ENCODE data around the gene FGF1.
A peak's percentile ranks its signal among the peaks of the same experiment; 100 is the strongest.

FGF1 gene

DNA sequence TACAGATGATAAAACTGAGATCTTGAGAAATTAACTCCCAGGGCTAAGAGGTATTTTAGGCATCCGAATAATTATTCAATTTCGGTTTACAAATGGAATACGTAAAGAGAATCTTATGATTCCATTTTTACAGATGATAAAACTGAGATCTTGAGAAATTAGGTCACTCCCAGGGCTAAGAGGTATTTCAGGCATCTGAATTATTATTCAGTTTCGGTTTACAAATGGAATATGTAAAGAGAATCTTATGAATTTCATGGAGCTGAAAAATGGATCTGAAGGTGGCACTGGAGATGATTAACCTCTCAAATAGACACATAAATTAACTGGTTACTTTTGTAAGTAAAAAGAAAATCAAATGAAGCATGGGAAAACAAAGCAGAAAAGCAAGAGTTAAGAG is 44.2 kb downstream of the FGF1 start:
- no peak for DNase-seq

DNA sequence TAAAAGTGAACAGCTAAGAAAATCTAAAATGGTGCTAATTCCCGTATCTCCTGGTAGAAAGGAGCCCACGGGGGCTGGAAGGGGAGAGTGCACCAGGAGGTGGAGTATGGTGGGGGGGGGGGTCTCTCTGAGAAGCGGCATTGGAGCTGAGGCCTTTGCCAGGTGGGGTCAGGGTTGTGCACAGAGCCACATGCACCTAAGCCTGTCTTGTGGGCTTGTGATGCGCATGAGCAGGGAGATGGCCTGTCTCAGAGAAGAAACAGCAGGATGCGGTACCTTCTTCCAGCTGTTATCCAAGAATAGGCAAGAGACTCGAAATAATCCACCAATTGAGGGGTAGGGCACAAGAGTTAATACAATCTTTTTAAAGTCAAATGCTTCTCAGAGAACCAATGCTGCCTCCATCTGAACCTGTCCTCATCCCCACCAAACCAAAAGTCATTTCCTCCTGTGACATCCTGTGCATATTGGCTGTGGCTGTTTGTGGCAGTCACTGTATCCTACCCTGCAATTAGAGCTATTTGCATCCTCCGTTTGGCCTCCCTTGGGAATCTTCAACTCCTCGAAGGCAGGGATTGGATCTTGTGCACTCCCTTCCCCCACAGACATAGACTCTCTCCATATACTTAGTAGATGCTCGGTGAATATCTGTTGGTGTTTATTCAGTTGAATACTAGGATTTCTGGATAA is 45.4 kb downstream of the FGF1 start:
- no peak for DNase-seq

- no peak for DNase-seq
Observed at GRCh38 chr5:142639455-142639854, 46.4 kb downstream of the FGF1 start.

DNA sequence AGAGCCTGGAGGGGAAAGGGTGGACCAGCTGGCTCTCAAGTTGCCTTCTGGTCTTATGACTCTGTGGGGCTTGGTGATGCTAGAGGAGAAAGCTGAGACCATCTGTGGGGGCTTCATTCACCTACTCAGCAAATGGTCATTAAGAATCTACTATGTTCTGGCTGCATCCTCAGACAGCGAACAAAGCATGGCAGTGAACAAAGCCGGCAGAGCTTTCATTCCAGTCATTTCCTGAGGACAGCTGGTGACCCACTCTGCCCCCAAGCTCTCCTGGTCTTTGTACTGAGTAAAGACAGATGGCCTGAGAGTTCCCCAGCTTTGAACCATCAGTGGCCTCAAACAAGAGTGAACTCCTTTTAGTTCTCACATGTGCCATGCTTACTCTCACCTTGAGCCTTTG is 48.0 kb downstream of the FGF1 start:
- no peak for DNase-seq

GRCh38 chr5:142636698-142637324 is 49.1 kb downstream of the FGF1 start:
- DNase-seq: no peak

GRCh38 chr5:142636093-142636492 is 49.8 kb downstream of the FGF1 start:
- DNase-seq: no peak

- DNase-seq: no peak
Observed at GRCh38 chr5:142634216-142635011, 51.5 kb downstream of the FGF1 start.

DNA sequence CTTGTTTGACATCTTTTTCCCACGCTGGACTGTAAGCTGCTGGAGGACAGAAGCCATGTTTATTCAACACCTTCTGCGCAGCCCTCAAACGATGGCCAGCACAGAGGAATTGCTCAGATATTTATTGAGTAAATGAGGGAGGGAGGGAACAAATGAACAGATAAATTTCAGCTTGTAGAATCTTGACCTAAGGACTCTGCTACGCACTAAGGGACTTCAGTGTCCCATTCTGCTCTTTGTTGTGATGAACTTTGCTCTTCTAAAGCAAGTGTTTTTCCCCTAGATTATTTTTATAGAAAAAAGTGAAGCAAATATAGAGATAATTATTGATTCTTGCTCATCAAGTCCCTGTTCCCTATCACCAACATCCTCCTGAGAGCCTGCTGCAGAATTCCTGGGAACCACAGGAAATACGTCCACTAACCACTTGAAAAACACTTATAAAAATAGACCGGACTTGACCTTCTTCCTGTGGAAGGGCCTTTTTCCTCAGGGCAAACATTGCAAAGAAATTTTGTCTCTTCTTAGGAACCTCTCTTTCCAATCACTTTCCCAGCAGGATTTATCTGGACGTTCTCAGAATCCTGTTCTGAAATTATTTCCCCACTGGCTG is 54.9 kb downstream of the FGF1 start:
- DNase-seq: no peak

GRCh38 chr5:142627383-142628217 is 58.3 kb downstream of the FGF1 start:
- no peak for DNase-seq

DNA sequence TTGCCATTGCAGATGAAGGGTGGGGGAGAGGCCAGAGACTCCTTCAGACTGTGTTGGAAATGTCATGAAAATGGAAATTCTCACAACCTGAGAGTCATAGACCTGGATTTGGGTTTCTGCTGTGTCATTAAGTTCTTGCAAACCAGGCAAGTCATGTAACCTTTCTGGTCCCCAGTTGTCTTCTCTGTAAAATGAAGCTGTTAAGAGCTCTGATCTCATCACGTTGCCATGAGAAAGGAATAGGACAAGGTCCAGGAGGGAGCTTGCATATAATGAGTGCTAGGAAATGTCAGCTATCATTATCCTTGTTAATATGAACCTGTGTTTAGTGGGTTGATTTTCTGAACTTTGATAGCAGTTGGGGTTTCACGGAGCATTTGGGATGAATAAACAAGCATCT is 59.1 kb downstream of the FGF1 start:
- no peak for DNase-seq

GRCh38 chr5:142626099-142626498 is 59.8 kb downstream of the FGF1 start:
- DNase-seq: no peak

DNA sequence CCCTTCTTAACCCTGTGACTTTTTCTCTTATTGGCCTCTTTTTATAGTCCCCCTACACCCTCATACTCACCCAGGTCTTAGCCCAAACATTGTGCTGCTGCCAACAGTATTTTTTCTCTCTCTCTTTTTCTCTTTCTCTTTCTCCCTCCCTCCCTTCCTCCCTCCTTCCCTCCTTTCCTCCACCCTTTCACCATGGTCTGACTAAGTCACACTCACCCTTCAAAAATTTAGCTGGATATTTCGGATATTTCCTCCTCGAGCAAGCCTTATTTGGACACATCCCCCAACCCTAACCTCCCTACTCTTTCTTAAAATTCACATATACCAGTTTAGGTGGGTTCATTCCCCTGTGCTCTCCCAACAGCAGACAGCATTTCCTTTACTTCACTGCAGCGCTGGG is 64.7 kb downstream of the FGF1 start:
- no peak for DNase-seq

- no peak for DNase-seq
Observed at GRCh38 chr5:142619815-142620214, 66.1 kb downstream of the FGF1 start.

GRCh38 chr5:142618130-142618523 is 67.8 kb downstream of the FGF1 start:
- peak; percentile 61 for DNase-seq

GRCh38 chr5:142617416-142618129 is 68.3 kb downstream of the FGF1 start:
- peak; percentile 49 for DNase-seq

- DNase-seq: no peak
Observed at GRCh38 chr5:142615948-142616347, 69.9 kb downstream of the FGF1 start.

DNA sequence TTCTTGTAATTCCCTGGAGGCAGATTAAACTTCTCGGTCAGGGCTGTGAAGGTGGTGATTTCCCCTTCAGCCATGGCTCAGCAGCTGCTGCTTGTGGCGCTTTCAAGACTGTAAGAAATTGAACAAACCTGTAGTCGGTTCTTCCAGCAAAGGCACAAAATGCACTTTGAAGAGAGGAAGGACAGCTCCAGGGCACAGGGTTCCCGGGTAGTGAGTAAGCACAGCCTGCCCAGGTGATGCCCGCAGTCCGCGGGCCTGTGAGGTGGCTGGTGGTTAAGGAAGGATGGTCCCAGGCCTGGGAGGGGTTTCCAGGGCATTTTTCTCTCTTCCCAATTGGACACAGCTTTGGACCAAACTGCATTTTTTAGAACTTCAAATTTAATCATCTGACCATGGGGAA is 71.8 kb downstream of the FGF1 start:
- no peak for DNase-seq

DNA sequence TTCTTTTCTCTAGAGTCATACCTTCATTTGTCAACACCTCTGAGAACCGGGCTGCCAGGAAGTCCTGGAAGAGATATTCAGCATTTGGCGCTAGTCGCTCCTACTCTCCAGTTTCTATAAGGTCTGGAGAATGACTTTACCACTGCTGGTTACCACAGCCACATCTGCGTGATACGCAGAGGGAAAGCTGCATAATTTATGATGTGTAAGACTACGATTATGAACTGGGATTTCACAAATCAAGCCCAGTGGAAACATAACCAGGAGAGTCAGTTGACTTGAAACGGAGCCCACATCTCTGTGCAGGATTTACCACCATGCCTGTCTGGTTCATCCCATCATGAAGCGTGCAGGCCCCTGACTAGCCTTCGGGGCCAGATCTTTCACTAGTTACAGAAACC is 72.6 kb downstream of the FGF1 start:
- no peak for DNase-seq

DNA sequence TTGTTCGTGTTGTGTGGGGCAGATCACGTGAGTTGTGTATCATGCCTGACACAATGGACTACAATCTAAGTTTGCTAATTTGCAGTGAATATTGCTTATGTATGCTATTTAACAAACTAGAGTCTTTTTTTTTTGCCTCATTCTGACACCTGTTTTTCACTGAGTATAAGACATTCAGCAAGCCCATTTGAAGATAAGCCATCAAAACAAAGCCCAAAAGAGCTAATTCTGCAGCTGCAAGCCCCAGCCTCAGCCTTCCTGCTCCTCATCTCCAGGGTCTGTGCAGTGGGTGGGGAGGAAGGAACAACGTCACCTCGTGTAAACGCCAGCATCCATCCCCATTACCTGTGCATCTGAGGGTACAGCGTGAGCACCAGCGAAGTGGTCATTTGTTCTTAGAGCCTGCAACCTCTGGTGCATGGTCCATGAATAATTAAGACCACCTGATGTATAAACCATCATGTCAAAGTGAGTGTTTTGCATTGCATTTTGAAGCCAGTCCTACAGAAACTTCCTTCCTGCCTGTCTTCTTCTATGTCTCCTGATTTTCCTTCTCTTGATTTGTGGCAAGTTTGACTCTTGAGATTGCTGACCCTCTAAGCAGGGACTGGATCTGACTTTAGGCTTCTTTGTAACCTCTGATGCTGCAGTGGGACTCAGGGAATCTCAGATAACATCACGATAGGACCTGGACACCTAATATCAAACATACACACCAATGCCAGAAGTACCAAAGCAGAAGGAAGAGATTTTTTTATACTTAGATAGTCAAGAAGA is 73.2 kb downstream of the FGF1 start:
- no peak for DNase-seq

GRCh38 chr5:142611154-142611553 is 74.7 kb downstream of the FGF1 start:
- peak; percentile 72 for DNase-seq
